Sigmoid colon (tissue), 4 donors: ENCODE results near the gene KLHL42.

ENCODE experiments used
- POLR2A ChIP-seq, 2 donors: fragments of 450-650 bp; IDR thresholded peaks; one replicate each; pipeline ENCODE4 v1.6.1; 2016; ENCODE audit warnings: antibody characterized with exemption in 2 of 2, mild to moderate bottlenecking in 2 of 2, moderate library complexity in 2 of 2
- POLR2AphosphoS5 ChIP-seq, 4 donors: sonication (generic); formaldehyde crosslinking; IDR thresholded peaks; one replicate each; pipeline ENCODE4 v1.6.1; 2017; ENCODE audit warnings: antibody characterized with exemption in 4 of 4
- TF ChIP-seq, protein P1 (sequence below), 4 experiments: fragments of 450-650 bp in 3 of 4; fragments of 200-600 bp in 1 of 4; IDR thresholded peaks; one replicate each; pipeline ENCODE4 v1.5.1; 2016 to 2019; ENCODE audit warnings: antibody characterized with exemption in 4 of 4, mild to moderate bottlenecking in 3 of 4, moderate library complexity in 2 of 4

DNA sequence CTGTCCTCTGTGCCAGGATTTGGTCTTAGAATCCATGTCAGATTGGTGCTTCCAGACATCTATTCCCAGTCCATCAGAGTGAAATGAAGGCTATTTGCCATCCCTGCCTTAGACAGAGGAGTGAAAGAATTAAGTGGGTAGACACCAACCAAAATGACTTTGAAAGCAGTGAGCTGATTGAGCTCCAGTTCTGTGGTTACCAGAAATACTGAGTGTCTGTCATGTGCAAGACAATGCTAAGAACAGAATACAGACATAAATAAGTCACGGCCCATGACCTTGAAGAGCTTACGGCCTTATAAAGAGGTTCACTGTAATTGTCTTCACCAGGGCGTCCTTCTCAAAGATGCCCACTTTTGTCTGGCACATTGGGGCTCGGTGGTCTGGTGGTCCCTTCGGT lies 21.6 kb downstream of the KLHL42 start:
- TF ChIP-seq POLR2A (IDR thresholded peaks at IDR 0.05): no peak
- no peak for TF ChIP-seq POLR2AphosphoS5 (IDR thresholded peaks at IDR 0.05)
- TF ChIP-seq, protein P1, sequence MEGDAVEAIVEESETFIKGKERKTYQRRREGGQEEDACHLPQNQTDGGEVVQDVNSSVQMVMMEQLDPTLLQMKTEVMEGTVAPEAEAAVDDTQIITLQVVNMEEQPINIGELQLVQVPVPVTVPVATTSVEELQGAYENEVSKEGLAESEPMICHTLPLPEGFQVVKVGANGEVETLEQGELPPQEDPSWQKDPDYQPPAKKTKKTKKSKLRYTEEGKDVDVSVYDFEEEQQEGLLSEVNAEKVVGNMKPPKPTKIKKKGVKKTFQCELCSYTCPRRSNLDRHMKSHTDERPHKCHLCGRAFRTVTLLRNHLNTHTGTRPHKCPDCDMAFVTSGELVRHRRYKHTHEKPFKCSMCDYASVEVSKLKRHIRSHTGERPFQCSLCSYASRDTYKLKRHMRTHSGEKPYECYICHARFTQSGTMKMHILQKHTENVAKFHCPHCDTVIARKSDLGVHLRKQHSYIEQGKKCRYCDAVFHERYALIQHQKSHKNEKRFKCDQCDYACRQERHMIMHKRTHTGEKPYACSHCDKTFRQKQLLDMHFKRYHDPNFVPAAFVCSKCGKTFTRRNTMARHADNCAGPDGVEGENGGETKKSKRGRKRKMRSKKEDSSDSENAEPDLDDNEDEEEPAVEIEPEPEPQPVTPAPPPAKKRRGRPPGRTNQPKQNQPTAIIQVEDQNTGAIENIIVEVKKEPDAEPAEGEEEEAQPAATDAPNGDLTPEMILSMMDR (IDR thresholded peaks at IDR 0.05): no peak
